SK-N-SH (cell line): ENCODE measurements around the gene MMP28. TPM values are rescaled to one million over a fixed set of nuclear protein-coding genes. Genes with fewer than 3 reads are reported as not detected.

Source experiments
- CTCF ChIA-PET: fragments of 300-600, 350-600 bp; formaldehyde crosslinking; extraction: SDS; loops from one replicate; lab custom pipeline; 2021; lab: Yijun Ruan, JAX
- POLR2A ChIA-PET: fragments of 350-600 bp; sonication (Branson Sonifier 250); formaldehyde crosslinking; extraction: SDS; loops from one replicate; lab custom pipeline; 2020; ENCODE audit warnings: antibody characterized with exemption, inconsistent platforms; lab: Yijun Ruan, JAX
- DNase-seq: peaks from one replicate; pipeline ENCODE4 v3.0.0; 2012
- H2AFZ ChIP-seq: fragments of 200-600 bp; sonication (generic); 2 replicates; pipeline ENCODE4 v1.8.1; 2016; ENCODE audit warnings: antibody characterized with exemption, mild to moderate bottlenecking, low read depth
- H3F3A ChIP-seq: fragments of 200-600 bp; sonication (generic); replicated peaks from 2 replicates; pipeline ENCODE3; 2016; ENCODE audit warnings: antibody characterized with exemption, mild to moderate bottlenecking; ENCODE audit not compliant: insufficient read depth
- H3K27ac ChIP-seq, 2 experiments: fragments of 200-500 bp in 1 of 2; fragments of 200-600 bp in 1 of 2; sonication (Bioruptor generic) in 1 of 2; sonication (generic), shearing (Covaris generic) in 1 of 2; 2 replicates each; pipeline versions ENCODE4 v1.5.1 to v1.6.1; 2014 to 2016; ENCODE audit warnings: low read depth in 2 of 2, inconsistent platforms in 1 of 2, low read length in 1 of 2, mild to moderate bottlenecking in 1 of 2, mixed read lengths in 1 of 2
- H3K27me3 ChIP-seq: fragments of 200-600 bp; sonication (generic), shearing (Covaris generic); 2 replicates; pipeline ENCODE4 v1.6.1; 2016; ENCODE audit warnings: mixed run types; ENCODE audit not compliant: insufficient read depth
- H3K36me3 ChIP-seq, 2 experiments: fragments of 200-500 bp in 1 of 2; fragments of 200-600 bp in 1 of 2; sonication (Bioruptor generic) in 1 of 2; sonication (generic) in 1 of 2; replicated peaks in 1 of 2; 2 replicates each; pipeline versions ENCODE3 to v1.5.1; 2014 to 2016; ENCODE audit warnings: low read length in 1 of 2, mild to moderate bottlenecking in 1 of 2; ENCODE audit not compliant: insufficient read depth in 2 of 2, control insufficient read depth in 1 of 2
- H3K4me1 ChIP-seq, 2 experiments: fragments of 200-500 bp in 1 of 2; fragments of 200-600 bp in 1 of 2; sonication (Bioruptor generic) in 1 of 2; sonication (generic), shearing (Covaris generic) in 1 of 2; 2 replicates each; pipeline versions ENCODE4 v1.5.1 to v1.6.1; 2014 to 2016; ENCODE audit warnings: low read depth in 1 of 2, low read length in 1 of 2, mixed run types in 1 of 2; ENCODE audit not compliant: insufficient read depth in 2 of 2, control insufficient read depth in 1 of 2
- H3K4me2 ChIP-seq: fragments of 200-600 bp; sonication (generic), shearing (Covaris generic); 2 replicates; pipeline ENCODE4 v1.6.1; 2017; ENCODE audit warnings: mixed run types
- H3K4me3 ChIP-seq, 2 experiments: fragments of 200-500 bp in 1 of 2; fragments of 200-600 bp in 1 of 2; sonication (Bioruptor generic) in 1 of 2; sonication (generic), shearing (Covaris generic) in 1 of 2; 2 replicates each; pipeline versions ENCODE4 v1.5.1 to v1.8.1; 2014 to 2016; ENCODE audit warnings: low read depth in 2 of 2, inconsistent platforms in 1 of 2, low read length in 1 of 2, mild to moderate bottlenecking in 1 of 2, mixed read lengths in 1 of 2, moderate library complexity in 1 of 2
- H3K79me2 ChIP-seq: fragments of 200-600 bp; sonication (generic); 2 replicates; pipeline ENCODE4 v1.8.1; 2017; ENCODE audit warnings: mild to moderate bottlenecking; ENCODE audit not compliant: insufficient read depth
- H3K9ac ChIP-seq: fragments of 200-600 bp; sonication (generic); 2 replicates; pipeline ENCODE4 v1.6.1; 2017; ENCODE audit warnings: mixed run types
- H3K9me2 ChIP-seq: fragments of 200-600 bp; sonication (generic); 2 replicates; pipeline ENCODE4 v1.6.1; 2017; ENCODE audit warnings: mixed run types
- H3K9me3 ChIP-seq: fragments of 200-600 bp; sonication (generic); 2 replicates; pipeline ENCODE4 v1.6.1; 2017; ENCODE audit warnings: mixed run types, mild to moderate bottlenecking, moderate library complexity
- H4K20me1 ChIP-seq: fragments of 200-600 bp; sonication (generic); 2 replicates; pipeline ENCODE4 v1.6.1; 2017; ENCODE audit warnings: mild to moderate bottlenecking, mixed run types; ENCODE audit not compliant: insufficient read depth
- CHD2 ChIP-seq: fragments of 150-350 bp; IDR thresholded peaks from 2 replicates; pipeline ENCODE4 v1.6.1; 2018; ENCODE audit warnings: low read length; ENCODE audit not compliant: partially characterized antibody
- EZH2phosphoT487 ChIP-seq: fragments of 200-600 bp; sonication (generic); IDR thresholded peaks from 2 replicates; pipeline ENCODE4 v1.6.1; 2017; ENCODE audit warnings: low read depth, mixed run types, mild to moderate bottlenecking, antibody characterized with exemption, moderate library complexity, borderline replicate concordance
- JUND ChIP-seq: IDR thresholded peaks from 2 replicates; pipeline ENCODE4 v1.4.0; 2012
- MEF2A ChIP-seq: IDR thresholded peaks from 2 replicates; pipeline ENCODE4 v1.4.0; 2012; ENCODE audit warnings: low read depth, borderline replicate concordance
- NRF1 ChIP-seq: IDR thresholded peaks from 2 replicates; pipeline ENCODE4 v1.6.1; 2012; ENCODE audit warnings: low read depth, mild to moderate bottlenecking, low read length
- RAD21 ChIP-seq: IDR thresholded peaks from 2 replicates; pipeline ENCODE4 v1.6.1; 2012; ENCODE audit warnings: mild to moderate bottlenecking, low read length
- RCOR1 ChIP-seq: fragments of 150-350 bp; IDR thresholded peaks from 2 replicates; pipeline ENCODE4 v1.6.1; 2017; ENCODE audit warnings: antibody characterized with exemption, low read length
- RFX5 ChIP-seq: IDR thresholded peaks from 2 replicates; pipeline ENCODE4 v1.6.1; 2012; ENCODE audit warnings: mild to moderate bottlenecking, improper control_type of control experiment, low read length
- SMC3 ChIP-seq: IDR thresholded peaks from 2 replicates; pipeline ENCODE4 v1.6.1; 2012; ENCODE audit warnings: low read depth, low read length, improper control_type of control experiment
- TEAD4 ChIP-seq: IDR thresholded peaks from 2 replicates; pipeline ENCODE4 v1.4.0; 2012; ENCODE audit warnings: mild to moderate bottlenecking, borderline replicate concordance; ENCODE audit not compliant: insufficient read depth
- YY1 ChIP-seq: IDR thresholded peaks from 2 replicates; pipeline ENCODE4 v1.4.0; 2012; ENCODE audit warnings: low read depth, mild to moderate bottlenecking
- WGBS: methylation state at CpG from one replicate; pipeline ENCODE4 v1.1.6; 2017; ENCODE audit warnings: low lambda C conversion rate; 5-methylcytosine and 5-hydroxymethylcytosine counted together
- polyA plus RNA-seq, 3 experiments: library from polyadenylated mRNA; depleted of rRNA; stranded (reverse); fragments of >200 nt; gene quantifications; 2 replicates each; pipeline ENCODE4 v1.2.3, GENCODE V29; 2012
- TF ChIP-seq, protein P1 (sequence below): IDR thresholded peaks from 2 replicates; pipeline ENCODE4; 2012
- TF ChIP-seq, protein P2 (sequence below): fragments of 200-600 bp; sonication (generic); IDR thresholded peaks from 2 replicates; pipeline ENCODE4 v1.6.1; 2017; ENCODE audit warnings: antibody characterized with exemption, mild to moderate bottlenecking, moderate library complexity
- TF ChIP-seq, protein P3 (sequence below): IDR thresholded peaks from 2 replicates; pipeline ENCODE4 v1.4.0; 2012; ENCODE audit warnings: low read depth, borderline replicate concordance
- TF ChIP-seq, protein P4 (sequence below): fragments of 150-350 bp; IDR thresholded peaks from 2 replicates; pipeline ENCODE4 v1.6.1; 2016; ENCODE audit warnings: mild to moderate bottlenecking, low read depth, low read length
- TF ChIP-seq, protein P5 (sequence below): IDR thresholded peaks from 2 replicates; pipeline ENCODE4 v1.6.1; 2012; ENCODE audit warnings: mild to moderate bottlenecking, low read depth, low read length, moderate library complexity

Gene MMP28
- polyA plus RNA-seq, 1 of the 3 experiments (the other 2 are of a cell fraction): 0.33 TPM

DNA sequence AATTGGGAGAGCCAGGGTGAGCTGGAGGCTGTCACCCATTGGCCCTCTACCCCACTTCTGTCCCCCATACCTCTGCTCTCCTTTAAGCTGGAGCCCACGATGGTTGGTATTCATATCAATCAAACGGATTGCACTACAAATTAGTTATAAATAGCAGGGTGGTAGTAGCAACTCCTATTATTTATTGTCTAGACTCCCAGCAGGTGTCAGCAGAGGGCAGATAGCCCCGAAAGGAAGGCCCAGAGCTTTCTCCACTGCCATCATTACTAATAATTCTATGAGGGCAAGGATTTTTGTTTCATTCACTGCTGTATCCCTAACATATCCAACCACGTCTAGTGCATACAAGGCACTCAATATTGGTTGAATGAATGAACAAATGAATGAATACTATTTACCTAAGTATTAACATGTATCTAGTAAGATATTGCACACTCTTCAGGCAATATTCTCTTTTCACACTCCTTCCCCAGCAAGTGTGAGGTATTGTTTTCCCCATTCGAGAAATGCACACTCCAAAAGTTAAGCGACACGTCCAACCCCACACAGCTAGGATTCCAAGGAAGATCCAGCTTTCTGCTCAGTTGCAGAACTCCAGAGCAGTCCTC, 28.4 kb downstream of the MMP28 start:
- H3K4me1 ChIP-seq: peaks cover 0 to 15% of the 10 kb centered on the region in 2 experiments; a peak in 1 of 4 replicates
- no peak overlapping the region for H3K27ac ChIP-seq
- H3K79me2 ChIP-seq: no peaks in the 10 kb centered on the region
- ChIA-PET POLR2A (interaction anchor here (1.0 to 1.1 kb wide), 2 partner anchors 35 to 42 kb away, joined by 3 to 4 read pairs; partner anchors contain the start of gene TAF15), CTCF (interaction anchor here (0.6 to 31.2 kb wide), 17 partner anchors 10 to 620 kb away, joined by 3 to 809 read pairs (median 7); partner anchors contain the start of genes MMP28, TAF15 and UNC45B)
- WGBS: 14% methylated on average over 7 of the region's 7 CpGs
- H3K9me2 ChIP-seq: no peaks in the 10 kb centered on the region
- H3K9ac ChIP-seq: no peak overlapping the region
- H3K9me3 ChIP-seq: no peaks in the 10 kb centered on the region
- TF ChIP-seq NRF1 (0 out of 2 replicates have a peak, but pooled peaks have one; percentile 3), SMC3 (peak; percentile 96), CHD2 (no peak), RFX5 (no peak), YY1 (no peak), TEAD4 (no peak), EZH2phosphoT487 (no peak), MEF2A (no peak), RCOR1 (no peak), JUND (no peak), RAD21 (peak; percentile 92)
- TF ChIP-seq, protein P1, sequence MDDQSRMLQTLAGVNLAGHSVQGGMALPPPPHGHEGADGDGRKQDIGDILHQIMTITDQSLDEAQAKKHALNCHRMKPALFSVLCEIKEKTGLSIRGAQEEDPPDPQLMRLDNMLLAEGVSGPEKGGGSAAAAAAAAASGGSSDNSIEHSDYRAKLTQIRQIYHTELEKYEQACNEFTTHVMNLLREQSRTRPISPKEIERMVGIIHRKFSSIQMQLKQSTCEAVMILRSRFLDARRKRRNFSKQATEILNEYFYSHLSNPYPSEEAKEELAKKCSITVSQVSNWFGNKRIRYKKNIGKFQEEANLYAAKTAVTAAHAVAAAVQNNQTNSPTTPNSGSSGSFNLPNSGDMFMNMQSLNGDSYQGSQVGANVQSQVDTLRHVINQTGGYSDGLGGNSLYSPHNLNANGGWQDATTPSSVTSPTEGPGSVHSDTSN: no peak
- TF ChIP-seq, protein P2, sequence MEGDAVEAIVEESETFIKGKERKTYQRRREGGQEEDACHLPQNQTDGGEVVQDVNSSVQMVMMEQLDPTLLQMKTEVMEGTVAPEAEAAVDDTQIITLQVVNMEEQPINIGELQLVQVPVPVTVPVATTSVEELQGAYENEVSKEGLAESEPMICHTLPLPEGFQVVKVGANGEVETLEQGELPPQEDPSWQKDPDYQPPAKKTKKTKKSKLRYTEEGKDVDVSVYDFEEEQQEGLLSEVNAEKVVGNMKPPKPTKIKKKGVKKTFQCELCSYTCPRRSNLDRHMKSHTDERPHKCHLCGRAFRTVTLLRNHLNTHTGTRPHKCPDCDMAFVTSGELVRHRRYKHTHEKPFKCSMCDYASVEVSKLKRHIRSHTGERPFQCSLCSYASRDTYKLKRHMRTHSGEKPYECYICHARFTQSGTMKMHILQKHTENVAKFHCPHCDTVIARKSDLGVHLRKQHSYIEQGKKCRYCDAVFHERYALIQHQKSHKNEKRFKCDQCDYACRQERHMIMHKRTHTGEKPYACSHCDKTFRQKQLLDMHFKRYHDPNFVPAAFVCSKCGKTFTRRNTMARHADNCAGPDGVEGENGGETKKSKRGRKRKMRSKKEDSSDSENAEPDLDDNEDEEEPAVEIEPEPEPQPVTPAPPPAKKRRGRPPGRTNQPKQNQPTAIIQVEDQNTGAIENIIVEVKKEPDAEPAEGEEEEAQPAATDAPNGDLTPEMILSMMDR: peak; percentile 67
- TF ChIP-seq, protein P3, sequence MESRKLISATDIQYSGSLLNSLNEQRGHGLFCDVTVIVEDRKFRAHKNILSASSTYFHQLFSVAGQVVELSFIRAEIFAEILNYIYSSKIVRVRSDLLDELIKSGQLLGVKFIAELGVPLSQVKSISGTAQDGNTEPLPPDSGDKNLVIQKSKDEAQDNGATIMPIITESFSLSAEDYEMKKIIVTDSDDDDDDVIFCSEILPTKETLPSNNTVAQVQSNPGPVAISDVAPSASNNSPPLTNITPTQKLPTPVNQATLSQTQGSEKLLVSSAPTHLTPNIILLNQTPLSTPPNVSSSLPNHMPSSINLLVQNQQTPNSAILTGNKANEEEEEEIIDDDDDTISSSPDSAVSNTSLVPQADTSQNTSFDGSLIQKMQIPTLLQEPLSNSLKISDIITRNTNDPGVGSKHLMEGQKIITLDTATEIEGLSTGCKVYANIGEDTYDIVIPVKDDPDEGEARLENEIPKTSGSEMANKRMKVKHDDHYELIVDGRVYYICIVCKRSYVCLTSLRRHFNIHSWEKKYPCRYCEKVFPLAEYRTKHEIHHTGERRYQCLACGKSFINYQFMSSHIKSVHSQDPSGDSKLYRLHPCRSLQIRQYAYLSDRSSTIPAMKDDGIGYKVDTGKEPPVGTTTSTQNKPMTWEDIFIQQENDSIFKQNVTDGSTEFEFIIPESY: no peak
- TF ChIP-seq, protein P4, sequence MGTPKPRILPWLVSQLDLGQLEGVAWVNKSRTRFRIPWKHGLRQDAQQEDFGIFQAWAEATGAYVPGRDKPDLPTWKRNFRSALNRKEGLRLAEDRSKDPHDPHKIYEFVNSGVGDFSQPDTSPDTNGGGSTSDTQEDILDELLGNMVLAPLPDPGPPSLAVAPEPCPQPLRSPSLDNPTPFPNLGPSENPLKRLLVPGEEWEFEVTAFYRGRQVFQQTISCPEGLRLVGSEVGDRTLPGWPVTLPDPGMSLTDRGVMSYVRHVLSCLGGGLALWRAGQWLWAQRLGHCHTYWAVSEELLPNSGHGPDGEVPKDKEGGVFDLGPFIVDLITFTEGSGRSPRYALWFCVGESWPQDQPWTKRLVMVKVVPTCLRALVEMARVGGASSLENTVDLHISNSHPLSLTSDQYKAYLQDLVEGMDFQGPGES: no peak
- TF ChIP-seq, protein P5, sequence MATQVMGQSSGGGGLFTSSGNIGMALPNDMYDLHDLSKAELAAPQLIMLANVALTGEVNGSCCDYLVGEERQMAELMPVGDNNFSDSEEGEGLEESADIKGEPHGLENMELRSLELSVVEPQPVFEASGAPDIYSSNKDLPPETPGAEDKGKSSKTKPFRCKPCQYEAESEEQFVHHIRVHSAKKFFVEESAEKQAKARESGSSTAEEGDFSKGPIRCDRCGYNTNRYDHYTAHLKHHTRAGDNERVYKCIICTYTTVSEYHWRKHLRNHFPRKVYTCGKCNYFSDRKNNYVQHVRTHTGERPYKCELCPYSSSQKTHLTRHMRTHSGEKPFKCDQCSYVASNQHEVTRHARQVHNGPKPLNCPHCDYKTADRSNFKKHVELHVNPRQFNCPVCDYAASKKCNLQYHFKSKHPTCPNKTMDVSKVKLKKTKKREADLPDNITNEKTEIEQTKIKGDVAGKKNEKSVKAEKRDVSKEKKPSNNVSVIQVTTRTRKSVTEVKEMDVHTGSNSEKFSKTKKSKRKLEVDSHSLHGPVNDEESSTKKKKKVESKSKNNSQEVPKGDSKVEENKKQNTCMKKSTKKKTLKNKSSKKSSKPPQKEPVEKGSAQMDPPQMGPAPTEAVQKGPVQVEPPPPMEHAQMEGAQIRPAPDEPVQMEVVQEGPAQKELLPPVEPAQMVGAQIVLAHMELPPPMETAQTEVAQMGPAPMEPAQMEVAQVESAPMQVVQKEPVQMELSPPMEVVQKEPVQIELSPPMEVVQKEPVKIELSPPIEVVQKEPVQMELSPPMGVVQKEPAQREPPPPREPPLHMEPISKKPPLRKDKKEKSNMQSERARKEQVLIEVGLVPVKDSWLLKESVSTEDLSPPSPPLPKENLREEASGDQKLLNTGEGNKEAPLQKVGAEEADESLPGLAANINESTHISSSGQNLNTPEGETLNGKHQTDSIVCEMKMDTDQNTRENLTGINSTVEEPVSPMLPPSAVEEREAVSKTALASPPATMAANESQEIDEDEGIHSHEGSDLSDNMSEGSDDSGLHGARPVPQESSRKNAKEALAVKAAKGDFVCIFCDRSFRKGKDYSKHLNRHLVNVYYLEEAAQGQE: no peak
- H4K20me1 ChIP-seq: no peaks in the 10 kb centered on the region
- H3F3A ChIP-seq: no peaks in the 10 kb centered on the region
- no peaks in the 10 kb centered on the region for H3K36me3 ChIP-seq
- DNase-seq: peak; percentile 81
- H3K4me2 ChIP-seq: no peak overlapping the region
- H3K27me3 ChIP-seq: no peaks in the 10 kb centered on the region
- H2AFZ ChIP-seq: no peak overlapping the region
- no peak overlapping the region for H3K4me3 ChIP-seq
